Uterus (tissue), 4 donors: ENCODE data around the gene ALMS1. TPM values are rescaled to one million over a fixed set of nuclear protein-coding genes. Genes with fewer than 3 reads are reported as not detected.
"Not testable (repeated sequence)": the region's sequence is repeated elsewhere in the genome, so short reads cannot be mapped to it uniquely, and the experiment has no call there.

Source experiments
- DNase-seq, 2 donors: peaks; one replicate each; pipeline ENCODE4 v3.0.0-alpha.2; 2019 to 2020
- H3K27ac ChIP-seq, 2 donors: fragments of 200-600 bp; sonication (generic); 1 replicate in 1 of 2; 2 replicates in 1 of 2; pipeline ENCODE4 v1.5.1; 2016 to 2018
- H3K27me3 ChIP-seq, 2 donors: fragments of 200-600 bp; sonication (generic); one replicate each; pipeline ENCODE4 v1.5.1; 2018 to 2019; ENCODE audit warnings: control low read depth in 1 of 2
- H3K36me3 ChIP-seq, 2 donors: fragments of 200-600 bp; sonication (generic); one replicate each; pipeline ENCODE4 v1.5.1; 2019; ENCODE audit warnings: control low read depth in 1 of 2
- H3K4me1 ChIP-seq, 2 donors: fragments of 200-600 bp; sonication (generic); one replicate each; pipeline ENCODE4 v1.5.1; 2018 to 2019; ENCODE audit warnings: control low read depth in 1 of 2
- H3K4me3 ChIP-seq, 2 donors: fragments of 200-600 bp; sonication (generic); 1 replicate in 1 of 2; 2 replicates in 1 of 2; pipeline ENCODE4 v1.5.1; 2018 to 2019; ENCODE audit warnings: mild to moderate bottlenecking in 1 of 2
- H3K9me3 ChIP-seq, 2 donors: fragments of 200-600 bp; sonication (generic); one replicate each; pipeline ENCODE4 v1.5.1; 2019; ENCODE audit warnings: control low read depth in 1 of 2
- CTCF ChIP-seq, 4 experiments: fragments of 200-600 bp in 2 of 4; fragments of 450-650 bp in 2 of 4; sonication (generic) in 2 of 4; IDR thresholded peaks; one replicate each; pipeline ENCODE4 v1.5.1; 2016 to 2019; ENCODE audit warnings: antibody characterized with exemption in 4 of 4, mild to moderate bottlenecking in 2 of 4, moderate library complexity in 1 of 4
- POLR2A ChIP-seq, 2 donors: fragments of 450-650 bp; IDR thresholded peaks; one replicate each; pipeline ENCODE4 v1.6.1; 2016; ENCODE audit warnings: antibody characterized with exemption in 2 of 2, mild to moderate bottlenecking in 1 of 2, moderate library complexity in 1 of 2
- intact Hi-C: fragments of 100-400 bp; cut with DNase I; formaldehyde crosslinking; loops from one replicate; pipeline ENCODE4 v1.15.1; 2023; ENCODE audit warnings: low total_unique reads
- total RNA-seq, 4 donors: library from RNA; depleted of rRNA in 3 of 4; stranded (reverse); fragments of >200 nt in 3 of 4; gene quantifications; one replicate each; pipeline versions ENCODE4 v1.1.0 to v1.2.4, GENCODE V29; 2014 to 2023
- donor health status: DM: yes; HTN: yes; CAD: no.

Gene ALMS1
- total RNA-seq, 4 donors from 2014 or later = 21.5 to 52.1 (median 44.6) TPM

- TF ChIP-seq CTCF (IDR thresholded peaks at IDR 0.05) (no peak), POLR2A (IDR thresholded peaks at IDR 0.05) (no peak)
- intact Hi-C loops = no loop called here
- Histone ChIP-seq H3K36me3 (no peaks in the 10 kb centered on the region), H3K27me3 (no peaks in the 10 kb centered on the region), H3K9me3 (no peaks in the 10 kb centered on the region), H3K4me1 (no peaks in the 10 kb centered on the region), H3K4me3 (no peak overlapping the region), H3K27ac (no peak overlapping the region)
- DNase-seq = no peak
Measured at GRCh38 chr2:73638429-73638828, 252.8 kb downstream of the ALMS1 start.

- H3K27me3 ChIP-seq = no peaks in the 10 kb centered on the region
- H3K4me3 ChIP-seq = no peak overlapping the region
- no peaks in the 10 kb centered on the region for H3K9me3 ChIP-seq
- no peak for DNase-seq
- intact Hi-C loops = no loop called here
- H3K4me1 ChIP-seq = no peaks in the 10 kb centered on the region
- TF ChIP-seq POLR2A (IDR thresholded peaks at IDR 0.05) (no peak), CTCF (IDR thresholded peaks at IDR 0.05) (no peak)
- H3K36me3 ChIP-seq = no peaks in the 10 kb centered on the region
- no peak overlapping the region for H3K27ac ChIP-seq
Measured at GRCh38 chr2:73640511-73640911, 254.9 kb downstream of the ALMS1 start.

- no peaks in the 10 kb centered on the region for H3K36me3 ChIP-seq
- no peaks in the 10 kb centered on the region for H3K4me1 ChIP-seq
- no peak overlapping the region for H3K27ac ChIP-seq
- no peaks in the 10 kb centered on the region for H3K9me3 ChIP-seq
- TF ChIP-seq POLR2A (IDR thresholded peaks at IDR 0.05) (no peak), CTCF (IDR thresholded peaks at IDR 0.05) (no peak)
- intact Hi-C loops = no loop called here
- DNase-seq = no peak
- H3K4me3 ChIP-seq = no peak overlapping the region
- no peaks in the 10 kb centered on the region for H3K27me3 ChIP-seq
Measured at GRCh38 chr2:73640946-73641766, 255.5 kb downstream of the ALMS1 start.

GRCh38 chr2:73641767-73642062 lies 256.1 kb downstream of the ALMS1 start:
- Histone ChIP-seq H3K36me3 (no peaks in the 10 kb centered on the region), H3K27me3 (no peaks in the 10 kb centered on the region), H3K4me1 (no peaks in the 10 kb centered on the region), H3K9me3 (no peaks in the 10 kb centered on the region), H3K27ac (no peak overlapping the region), H3K4me3 (no peak overlapping the region)
- DNase-seq = no peak
- TF ChIP-seq CTCF (IDR thresholded peaks at IDR 0.05) = no peak
- TF ChIP-seq POLR2A (IDR thresholded peaks at IDR 0.05) = no peak
- intact Hi-C loops = no loop called here

- TF ChIP-seq POLR2A (IDR thresholded peaks at IDR 0.05) = no peak
- TF ChIP-seq CTCF (IDR thresholded peaks at IDR 0.05) = no peak
- H3K27me3 ChIP-seq = no peaks in the 10 kb centered on the region
- no peak within 1 kb of the TSS for H3K27ac ChIP-seq
- DNase-seq = no peak
- no peaks in the 10 kb centered on the region for H3K4me1 ChIP-seq
- intact Hi-C loops = no loop called here
- no peaks in the 10 kb centered on the region for H3K9me3 ChIP-seq
- no peak within 1 kb of the TSS for H3K4me3 ChIP-seq
- H3K36me3 ChIP-seq = no peaks in the 10 kb centered on the region
Measured at GRCh38 chr2:73642338-73643018, 256.8 kb downstream of the ALMS1 start, which contains the start of gene NAT8. NAT8 (minus strand) TSS chr2:73642422; CDS start chr2:73641628, 794 bp downstream.

- H3K27ac ChIP-seq, H3K4me3 ChIP-seq, H3K36me3 ChIP-seq, H3K27me3 ChIP-seq, H3K4me1 ChIP-seq, DNase-seq, H3K9me3 ChIP-seq, intact Hi-C loops: not testable (repeated sequence)
Measured at GRCh38 chr2:73647690-73648089, 262.1 kb downstream of the ALMS1 start.
